Measurements from ENCODE around the gene BRCA1. TPM values are rescaled to one million over a fixed set of nuclear protein-coding genes. Genes with fewer than 3 reads are reported as not detected.
"Not testable (repeated sequence)": the region's sequence is repeated elsewhere in the genome, so short reads cannot be mapped to it uniquely, and the experiment has no call there.

BRCA1 gene
- total RNA-seq, 4 donors from 2014 or later: 2.6 to 121 (median 5.8) TPM

GRCh38 chr17:43143201-43143600 is 18.0 kb upstream of the BRCA1 start:
- WGBS, 2 donors (ENCODE audit: low coverage in 1 of 2): 89 to 90% methylated on average over 2 to 5 of the region's 5 CpGs
- no peak for DNase-seq
- no peaks in the 10 kb centered on the region for H3K9me3 ChIP-seq
- H3K27me3 ChIP-seq: no peaks in the 10 kb centered on the region
- no peaks in the 10 kb centered on the region for H3K4me1 ChIP-seq
- H3K36me3 ChIP-seq: no peaks in the 10 kb centered on the region
- no peak for TF ChIP-seq POLR2AphosphoS5 (IDR thresholded peaks at IDR 0.05)
- no peak for TF ChIP-seq EP300 (IDR thresholded peaks at IDR 0.05; ENCODE audit: low read depth)
- TF ChIP-seq POLR2A (IDR thresholded peaks at IDR 0.05): no peak
- no peak for TF ChIP-seq CTCF (IDR thresholded peaks at IDR 0.05)
- no peak overlapping the region for H3K4me3 ChIP-seq
- H3K27ac ChIP-seq: no peak overlapping the region
- in situ Hi-C loops (cut with MboI; ENCODE audit: low pct_ligation_motif_present in 1 of 4, low pct_unique_long_range_greater_than_20kb in 1 of 4, low sequenced_read_pairs in 3 of 4): no loop called here
- intact Hi-C loops (cut with DNase I; ENCODE audit: low total_unique reads): no loop called here

GRCh38 chr17:43142153-43142552 is 17.0 kb upstream of the BRCA1 start:
- TF ChIP-seq EP300 (IDR thresholded peaks at IDR 0.05; ENCODE audit: low read depth) (no peak), POLR2A (IDR thresholded peaks at IDR 0.05) (no peak), CTCF (IDR thresholded peaks at IDR 0.05) (no peak), POLR2AphosphoS5 (IDR thresholded peaks at IDR 0.05) (no peak)
- H3K4me1 ChIP-seq: no peaks in the 10 kb centered on the region
- H3K27me3 ChIP-seq: no peaks in the 10 kb centered on the region
- no peak for DNase-seq
- H3K27ac ChIP-seq: no peak overlapping the region
- in situ Hi-C loops (cut with MboI; ENCODE audit: low pct_ligation_motif_present in 1 of 4, low pct_unique_long_range_greater_than_20kb in 1 of 4, low sequenced_read_pairs in 3 of 4): no loop called here
- no peaks in the 10 kb centered on the region for H3K36me3 ChIP-seq
- H3K4me3 ChIP-seq: no peak overlapping the region
- H3K9me3 ChIP-seq: no peaks in the 10 kb centered on the region
- WGBS, 2 donors (ENCODE audit: low coverage in 1 of 2): 88 to 93% methylated on average over 3 to 5 of the region's 5 CpGs
- intact Hi-C loops (cut with DNase I; ENCODE audit: low total_unique reads): no loop called here

GRCh38 chr17:43140396-43141332 is 15.5 kb upstream of the BRCA1 start:
- no peaks in the 10 kb centered on the region for H3K27me3 ChIP-seq
- intact Hi-C loops (cut with DNase I; ENCODE audit: low total_unique reads): no loop called here
- no peak for DNase-seq
- in situ Hi-C loops (cut with MboI; ENCODE audit: low pct_ligation_motif_present in 1 of 4, low pct_unique_long_range_greater_than_20kb in 1 of 4, low sequenced_read_pairs in 3 of 4): no loop called here
- no peaks in the 10 kb centered on the region for H3K9me3 ChIP-seq
- H3K4me3 ChIP-seq: no peak overlapping the region
- TF ChIP-seq POLR2A (IDR thresholded peaks at IDR 0.05): no peak
- TF ChIP-seq EP300 (IDR thresholded peaks at IDR 0.05; ENCODE audit: low read depth): no peak
- no peaks in the 10 kb centered on the region for H3K36me3 ChIP-seq
- WGBS, 2 donors (ENCODE audit: low coverage in 1 of 2): 81 to 82% methylated on average over 8 to 11 of the region's 11 CpGs
- no peaks in the 10 kb centered on the region for H3K4me1 ChIP-seq
- H3K27ac ChIP-seq: no peak overlapping the region

- 83 to 86% methylated on average over 2 to 4 of the region's 4 CpGs for WGBS, 2 donors (ENCODE audit: low coverage in 1 of 2)
- H3K4me3 ChIP-seq; intact Hi-C loops (cut with DNase I; ENCODE audit: low total_unique reads); DNase-seq; in situ Hi-C loops (cut with MboI; ENCODE audit: low pct_ligation_motif_present in 1 of 4, low pct_unique_long_range_greater_than_20kb in 1 of 4, low sequenced_read_pairs in 3 of 4); H3K4me1 ChIP-seq; H3K27me3 ChIP-seq; H3K36me3 ChIP-seq; H3K27ac ChIP-seq; H3K9me3 ChIP-seq: not testable (repeated sequence)
Measured at GRCh38 chr17:43138531-43138930, 13.4 kb upstream of the BRCA1 start.

GRCh38 chr17:43136574-43136973 is 11.4 kb upstream of the BRCA1 start:
- H3K4me1 ChIP-seq; H3K9me3 ChIP-seq; in situ Hi-C loops (cut with MboI; ENCODE audit: low pct_ligation_motif_present in 1 of 4, low pct_unique_long_range_greater_than_20kb in 1 of 4, low sequenced_read_pairs in 3 of 4); H3K4me3 ChIP-seq; intact Hi-C loops (cut with DNase I; ENCODE audit: low total_unique reads); DNase-seq; H3K27me3 ChIP-seq; H3K36me3 ChIP-seq; H3K27ac ChIP-seq: not testable (repeated sequence)
- WGBS, 2 donors (ENCODE audit: low coverage in 1 of 2): 73 to 79% methylated on average over 3 of the region's 3 CpGs

All from transverse colon (tissue), 4 donors.